ENCODE measurements around the gene STC2.

DNA sequence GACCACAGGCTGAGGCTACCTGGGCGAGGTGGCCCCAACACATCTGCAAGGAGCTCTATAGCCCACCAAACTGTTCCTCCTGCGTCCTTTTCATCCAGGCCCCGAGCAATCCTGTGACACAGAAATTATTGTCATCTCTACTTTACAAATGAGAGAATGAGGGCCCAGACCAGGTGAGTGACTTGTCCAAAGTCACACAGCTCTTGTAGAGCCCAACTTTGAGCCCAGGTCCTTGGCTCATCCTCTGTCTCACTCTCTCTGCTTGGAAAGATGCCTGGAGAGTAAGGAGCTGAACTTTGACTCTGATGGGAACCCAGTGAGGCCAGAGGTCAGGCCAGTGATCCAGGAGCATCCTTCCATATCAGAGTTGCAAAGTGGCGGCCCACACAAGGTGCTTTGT is 39.6 kb downstream of the STC2 start:
- TF ChIP-seq, protein P1, sequence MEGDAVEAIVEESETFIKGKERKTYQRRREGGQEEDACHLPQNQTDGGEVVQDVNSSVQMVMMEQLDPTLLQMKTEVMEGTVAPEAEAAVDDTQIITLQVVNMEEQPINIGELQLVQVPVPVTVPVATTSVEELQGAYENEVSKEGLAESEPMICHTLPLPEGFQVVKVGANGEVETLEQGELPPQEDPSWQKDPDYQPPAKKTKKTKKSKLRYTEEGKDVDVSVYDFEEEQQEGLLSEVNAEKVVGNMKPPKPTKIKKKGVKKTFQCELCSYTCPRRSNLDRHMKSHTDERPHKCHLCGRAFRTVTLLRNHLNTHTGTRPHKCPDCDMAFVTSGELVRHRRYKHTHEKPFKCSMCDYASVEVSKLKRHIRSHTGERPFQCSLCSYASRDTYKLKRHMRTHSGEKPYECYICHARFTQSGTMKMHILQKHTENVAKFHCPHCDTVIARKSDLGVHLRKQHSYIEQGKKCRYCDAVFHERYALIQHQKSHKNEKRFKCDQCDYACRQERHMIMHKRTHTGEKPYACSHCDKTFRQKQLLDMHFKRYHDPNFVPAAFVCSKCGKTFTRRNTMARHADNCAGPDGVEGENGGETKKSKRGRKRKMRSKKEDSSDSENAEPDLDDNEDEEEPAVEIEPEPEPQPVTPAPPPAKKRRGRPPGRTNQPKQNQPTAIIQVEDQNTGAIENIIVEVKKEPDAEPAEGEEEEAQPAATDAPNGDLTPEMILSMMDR (IDR thresholded peaks at IDR 0.05; ENCODE audit: poor library complexity) = no peak
- TF ChIP-seq EZH2phosphoT487 (IDR thresholded peaks at IDR 0.05; ENCODE audit: low read depth, severe bottlenecking, unreplicated experiment) = no peak

Data from hepatocyte (in vitro differentiated cells).